ENCODE results near the gene BMP8B. TPM values are rescaled to one million over a fixed set of nuclear protein-coding genes. Genes with fewer than 3 reads are reported as not detected.
"Not testable (repeated sequence)": the region's sequence is repeated elsewhere in the genome, so short reads cannot be mapped to it uniquely, and the experiment has no call there.

The BMP8B gene
- total RNA-seq, 2 donors from 2014 or later: 0.22 to 0.63 TPM

GRCh38 chr1:39788426-39788757 lies 273 bp downstream of the BMP8B start:
- H3K27me3 ChIP-seq: peaks cover 0 to 5% of the 10 kb centered on the region in 2 donors
- peak overlapping the region; percentile 34 to 59 for H3K4me3 ChIP-seq
- no peak overlapping the region for H3K27ac ChIP-seq
- no peak for DNase-seq (ENCODE audit: low spot score)
- TF ChIP-seq CTCF (IDR thresholded peaks at IDR 0.05): no peak
- H3K9me3 ChIP-seq: no peaks in the 10 kb centered on the region
- no peaks in the 10 kb centered on the region for H3K4me1 ChIP-seq
- no peaks in the 10 kb centered on the region for H3K36me3 ChIP-seq

- H3K9me3 ChIP-seq; DNase-seq (ENCODE audit: low spot score); H3K4me3 ChIP-seq; H3K27me3 ChIP-seq; H3K36me3 ChIP-seq; H3K27ac ChIP-seq; H3K4me1 ChIP-seq: not testable (repeated sequence)
Observed at GRCh38 chr1:39787964-39788363, 701 bp downstream of the BMP8B start.

- DNase-seq (ENCODE audit: low spot score): no peak
- H3K4me1 ChIP-seq: no peaks in the 10 kb centered on the region
- no peak overlapping the region for H3K4me3 ChIP-seq
- H3K27ac ChIP-seq: no peak overlapping the region
- H3K9me3 ChIP-seq: no peaks in the 10 kb centered on the region
- no peaks in the 10 kb centered on the region for H3K36me3 ChIP-seq
- H3K27me3 ChIP-seq: peaks cover 0 to 5% of the 10 kb centered on the region in 2 donors
- TF ChIP-seq CTCF (IDR thresholded peaks at IDR 0.05): no peak
Observed at GRCh38 chr1:39787468-39787867, 1.2 kb downstream of the BMP8B start.

GRCh38 chr1:39787108-39787375 lies 1.6 kb downstream of the BMP8B start:
- not testable (repeated sequence) for H3K9me3 ChIP-seq; DNase-seq (ENCODE audit: low spot score); H3K36me3 ChIP-seq; H3K4me3 ChIP-seq; H3K27ac ChIP-seq; H3K4me1 ChIP-seq; H3K27me3 ChIP-seq

GRCh38 chr1:39786303-39787107 lies 2.2 kb downstream of the BMP8B start:
- H3K27ac ChIP-seq: not testable (repeated sequence)

GRCh38 chr1:39782685-39783084 lies 6.0 kb downstream of the BMP8B start:
- not testable (repeated sequence) for H3K36me3 ChIP-seq; H3K9me3 ChIP-seq; H3K27me3 ChIP-seq; H3K27ac ChIP-seq; H3K4me1 ChIP-seq; DNase-seq (ENCODE audit: low spot score); H3K4me3 ChIP-seq

More at GRCh38 chr1:39786303-39787107, 2.2 kb downstream of the BMP8B start:
- not testable (repeated sequence) for H3K27me3 ChIP-seq; H3K4me3 ChIP-seq; H3K36me3 ChIP-seq; H3K9me3 ChIP-seq; DNase-seq (ENCODE audit: low spot score); H3K4me1 ChIP-seq

GRCh38 chr1:39782103-39782502 lies 6.6 kb downstream of the BMP8B start:
- TF ChIP-seq CTCF (IDR thresholded peaks at IDR 0.05): no peak
- no peaks in the 10 kb centered on the region for H3K36me3 ChIP-seq
- no peak overlapping the region for H3K27ac ChIP-seq
- no peak overlapping the region for H3K4me3 ChIP-seq
- H3K4me1 ChIP-seq: no peaks in the 10 kb centered on the region
- no peak for DNase-seq (ENCODE audit: low spot score)
- H3K9me3 ChIP-seq: no peaks in the 10 kb centered on the region
- H3K27me3 ChIP-seq: no peaks in the 10 kb centered on the region

GRCh38 chr1:39781349-39781715 lies 7.3 kb downstream of the BMP8B start:
- no peaks in the 10 kb centered on the region for H3K4me1 ChIP-seq
- no peak overlapping the region for H3K27ac ChIP-seq
- no peak for TF ChIP-seq CTCF (IDR thresholded peaks at IDR 0.05)
- H3K9me3 ChIP-seq: no peaks in the 10 kb centered on the region
- no peaks in the 10 kb centered on the region for H3K27me3 ChIP-seq
- DNase-seq (ENCODE audit: low spot score): no peak
- H3K4me3 ChIP-seq: no peak overlapping the region
- no peaks in the 10 kb centered on the region for H3K36me3 ChIP-seq

All from right atrium auricular region (tissue), 2 donors.